Temporal lobe (tissue), 1 donor: ENCODE data around the gene HABP2. TPM values are rescaled to one million over a fixed set of nuclear protein-coding genes. Genes with fewer than 3 reads are reported as not detected.

ENCODE experiments used
- total RNA-seq: library from RNA; depleted of rRNA; stranded (reverse); fragments of >200 nt; gene quantifications from one replicate; pipeline ENCODE4 v1.2.3, GENCODE V29; 2014

HABP2 gene
- total RNA-seq, 1 donor from 2014 or later: under 0.01 TPM

Other genes starting within 250 kb of the HABP2 start
- gene NRAP, start 111.0 kb downstream of the HABP2 start, total RNA-seq: not detected
- 2.0 TPM for gene CASP7, start 126.9 kb downstream of the HABP2 start, total RNA-seq
- gene PLEKHS1, start 198.6 kb downstream of the HABP2 start, total RNA-seq: not detected